CD4-positive, alpha-beta T cell treated with Interleukin-15 for 4 hours (primary cell): ENCODE data around the gene AQP3.
"Not testable (repeated sequence)": the region's sequence is repeated elsewhere in the genome, so short reads cannot be mapped to it uniquely, and the experiment has no call there.

Experiments
- DNase-seq: peaks from one replicate; pipeline ENCODE4 v3.0.0-alpha.2; 2020; ENCODE audit warnings: low spot score

The AQP3 gene

DNA sequence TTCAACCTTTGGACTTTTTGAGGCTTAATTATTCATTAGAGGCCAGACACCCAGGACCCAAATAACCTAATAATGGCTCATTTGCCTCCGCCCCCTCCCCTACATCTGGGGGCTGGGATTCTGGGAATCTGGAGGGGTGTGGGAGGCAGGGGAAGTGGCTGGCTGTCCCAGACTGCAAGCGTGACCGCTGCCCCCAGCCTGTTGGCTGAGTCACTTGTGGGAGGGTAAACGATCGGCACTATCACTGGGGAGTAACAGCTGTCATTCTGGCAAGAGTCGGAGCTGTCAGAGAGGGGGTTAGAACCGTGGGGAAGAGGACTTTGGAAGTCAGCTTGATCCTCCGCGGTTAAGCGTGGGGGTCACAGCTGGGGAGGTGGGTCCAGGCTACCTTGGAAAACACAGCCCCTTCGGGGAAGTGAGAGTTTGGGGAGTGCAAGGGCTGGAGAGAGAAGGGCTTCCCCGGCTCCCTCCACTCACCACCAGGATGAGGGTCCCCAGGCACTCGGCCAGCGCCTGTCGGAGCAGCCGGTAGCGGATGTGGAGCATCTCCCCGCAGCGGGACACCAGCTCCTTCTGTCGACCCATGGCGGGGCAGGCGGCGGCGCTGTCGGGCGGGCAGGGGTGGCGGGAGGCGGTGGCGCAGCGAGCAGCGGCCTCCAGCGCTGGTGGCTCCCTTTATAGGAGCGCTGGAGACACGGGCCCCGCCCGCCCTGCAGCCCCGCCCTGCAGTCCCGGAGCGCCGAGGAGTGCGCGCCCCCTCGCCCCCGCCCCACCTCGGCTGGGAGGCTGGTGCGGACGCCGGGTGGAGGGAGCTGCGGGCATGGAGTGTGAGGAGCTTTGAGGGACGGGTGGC lies at the start of gene AQP3:
Gene AQP3 (minus strand): TSS at position 648 of the 853 bp plus-strand sequence. CDS start 63 bp downstream, at position 585.
- peak; percentile 76 for DNase-seq

DNA sequence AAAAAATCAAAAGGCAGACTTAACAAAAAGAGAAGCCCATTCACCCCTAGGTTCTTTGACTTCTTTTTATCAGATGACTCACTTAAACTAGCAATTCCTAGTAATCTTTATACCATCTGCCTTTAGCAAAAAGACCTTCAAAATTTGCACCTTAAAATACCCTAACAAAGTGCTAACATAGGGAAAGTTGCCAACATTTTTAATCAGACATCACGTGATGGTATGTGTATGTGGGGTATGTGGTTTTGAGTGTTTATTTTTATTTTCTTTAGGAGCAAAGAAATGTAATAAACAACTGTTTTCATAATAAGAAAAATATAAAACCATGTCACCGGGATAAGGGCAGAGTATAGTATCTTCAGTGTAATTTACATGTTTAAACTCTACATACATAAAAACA lies 46.4 kb upstream of the AQP3 start:
- DNase-seq: not testable (repeated sequence)

DNA sequence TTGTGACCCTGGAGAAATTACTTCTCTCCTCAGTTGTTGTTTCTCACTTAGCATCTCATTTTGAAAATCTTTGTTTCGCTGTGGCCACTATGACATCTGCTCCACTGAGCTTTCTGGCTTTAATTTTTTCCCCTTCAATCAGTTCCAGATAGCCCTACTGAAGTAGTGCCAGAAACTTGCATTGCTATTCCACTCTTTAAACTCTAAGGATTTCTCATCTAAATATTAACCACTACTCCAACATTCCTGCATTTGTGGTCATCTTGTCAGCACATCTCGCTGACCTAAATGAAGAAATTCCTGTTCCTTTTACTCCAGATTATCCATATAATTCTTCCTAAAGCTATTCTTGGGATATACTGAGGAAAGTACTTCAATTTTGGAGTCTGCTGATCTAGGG lies 41.7 kb upstream of the AQP3 start:
- DNase-seq: no peak

DNA sequence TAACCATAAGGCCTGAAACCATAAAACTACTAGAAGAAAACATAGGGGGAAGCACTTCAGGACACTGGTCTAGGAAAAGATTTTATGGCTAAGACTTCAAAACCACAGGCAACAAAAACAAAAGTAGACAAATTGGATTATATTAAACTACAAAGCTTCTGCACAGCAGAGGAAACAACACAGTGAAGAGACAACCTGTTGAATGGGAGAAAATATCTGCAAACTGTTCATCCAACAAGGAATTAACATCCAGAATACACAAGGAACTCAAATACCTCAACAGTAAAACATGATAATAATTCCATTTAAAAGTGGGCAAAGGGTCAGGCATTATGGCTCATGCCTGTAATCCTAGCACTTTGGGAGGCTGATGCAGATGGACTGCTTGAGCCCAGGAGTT lies 37.9 kb upstream of the AQP3 start:
- not testable (repeated sequence) for DNase-seq

DNA sequence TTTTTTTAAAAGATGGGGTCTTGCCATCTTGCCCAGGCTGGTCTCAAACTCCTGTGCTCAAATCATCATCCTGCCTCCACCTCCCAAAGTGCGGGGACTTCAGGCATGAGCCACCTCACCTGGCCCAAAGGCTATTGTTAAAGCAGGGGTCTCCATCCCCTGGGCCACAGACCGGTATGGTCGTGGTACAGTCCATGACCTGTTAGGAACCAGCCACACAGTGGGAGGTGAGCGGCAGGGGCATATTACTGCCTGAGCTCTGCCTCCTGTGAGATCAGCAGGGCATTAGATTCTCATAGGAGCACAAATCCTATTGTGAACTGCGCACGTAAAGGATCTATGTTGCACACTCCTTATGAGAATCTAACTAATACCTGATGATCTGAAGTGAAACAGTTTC lies 33.6 kb upstream of the AQP3 start:
- no peak for DNase-seq

DNA sequence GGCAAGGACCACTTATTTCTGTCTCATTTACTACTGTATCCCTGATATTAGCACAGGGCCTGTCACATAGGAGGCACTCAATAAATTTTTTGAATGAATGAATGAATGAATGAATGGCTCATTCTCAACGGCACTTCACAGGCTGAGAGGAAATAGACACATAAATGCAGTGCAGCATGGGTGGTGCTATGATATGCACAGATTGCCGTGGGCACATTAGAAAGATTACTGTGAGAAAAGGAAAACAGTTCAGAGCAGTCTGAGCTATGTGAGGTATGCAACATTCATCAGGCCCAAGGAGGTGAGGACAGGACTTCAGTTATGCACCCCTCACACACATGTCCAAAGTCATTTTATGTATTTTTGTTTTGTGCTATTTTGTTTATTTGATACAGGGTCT lies 32.7 kb upstream of the AQP3 start:
- no peak for DNase-seq

GRCh38 chr9:33476503-33476902 lies 29.1 kb upstream of the AQP3 start:
- DNase-seq: no peak

DNA sequence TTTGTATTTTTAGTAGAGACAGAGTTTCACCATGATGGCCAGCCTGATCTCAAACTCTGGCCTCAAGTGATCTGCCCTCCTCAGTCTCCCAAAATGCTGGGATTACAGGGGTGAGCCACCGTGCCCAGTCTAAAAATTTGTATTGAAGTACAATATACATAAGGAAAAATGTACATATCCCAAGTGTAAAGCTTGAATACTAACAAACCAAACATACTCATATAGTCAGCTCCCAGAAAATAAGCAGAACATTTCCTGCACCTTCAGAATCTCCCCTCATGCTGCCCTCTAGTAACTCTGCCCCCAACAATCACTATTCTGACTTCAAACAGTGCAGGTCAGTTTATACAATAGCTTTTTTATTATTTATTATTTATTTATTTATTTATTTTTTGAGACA lies 28.0 kb upstream of the AQP3 start:
- no peak for DNase-seq

DNA sequence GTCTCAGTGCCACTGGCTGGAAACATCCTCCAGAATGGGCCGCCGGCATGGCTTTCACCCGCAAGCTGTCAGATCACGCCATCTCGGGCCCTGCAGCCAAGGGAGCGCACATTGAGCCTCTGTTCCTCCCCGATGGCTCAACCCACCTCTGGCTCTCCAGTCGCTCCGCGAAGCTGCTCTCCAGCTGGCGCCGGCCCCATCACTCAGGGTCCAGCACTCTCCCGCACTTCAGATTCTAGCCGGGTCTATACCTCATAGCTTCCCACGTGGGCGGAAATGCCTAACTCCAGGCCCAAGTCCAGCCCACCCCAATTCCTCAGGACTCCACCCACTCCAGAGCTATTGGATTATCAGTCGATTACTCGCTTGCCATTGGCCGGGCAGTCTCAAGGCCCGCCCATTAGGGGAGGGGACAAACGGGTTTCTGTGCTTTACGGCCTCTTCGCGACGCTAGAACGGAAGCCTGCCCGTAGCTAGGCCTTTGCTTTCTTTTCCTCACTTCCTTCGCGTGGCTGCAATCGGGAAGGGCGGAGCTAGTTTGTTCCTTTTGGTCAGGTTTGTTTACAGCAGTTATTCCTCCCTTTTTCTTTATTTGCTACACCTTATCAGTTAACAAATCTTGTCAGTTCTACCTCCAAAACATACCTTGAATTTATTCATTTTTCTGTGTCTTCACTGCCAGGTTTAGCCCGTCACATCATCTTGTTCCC lies 26.4 kb upstream of the AQP3 start, which contains the start of gene NOL6:
Gene NOL6 (minus strand): TSS at position 282 of the 710 bp plus-strand sequence. CDS start 82 bp downstream, at position 200.
- peak; percentile 99 for DNase-seq

DNA sequence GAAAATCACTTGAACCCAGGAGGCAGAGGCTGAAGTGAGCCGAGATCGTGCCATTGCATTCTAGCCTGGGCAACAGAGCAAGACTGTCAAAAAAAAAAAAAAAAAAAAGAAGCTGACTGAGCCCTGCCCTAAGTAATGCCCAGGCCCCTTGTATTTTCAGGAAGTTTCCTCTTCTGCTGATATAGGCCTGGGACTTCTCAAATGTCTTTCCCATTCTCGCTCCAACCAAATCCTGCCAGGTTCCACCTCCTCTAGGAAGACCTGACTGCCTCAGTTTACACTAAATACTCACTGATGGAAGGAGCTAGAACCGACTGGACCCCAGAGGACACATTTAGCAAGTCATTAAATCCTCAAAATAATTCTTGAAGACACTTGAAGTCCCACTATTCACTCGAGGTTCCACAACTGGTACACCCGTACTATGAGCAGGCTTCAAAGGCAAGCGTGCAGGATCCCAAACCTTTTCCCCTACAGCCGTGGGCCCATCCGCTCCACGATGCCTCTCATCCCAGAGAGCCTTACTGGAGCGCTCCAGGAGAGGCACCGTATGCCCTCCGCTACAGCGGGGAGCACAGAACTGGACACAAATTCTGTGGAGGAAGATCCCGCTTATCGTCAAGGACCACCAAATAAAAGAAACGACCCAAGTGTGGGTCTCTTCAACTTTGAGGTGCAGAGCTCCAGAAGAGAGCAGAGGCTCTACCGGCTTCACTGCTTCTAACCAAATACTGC lies 25.7 kb upstream of the AQP3 start:
- no peak for DNase-seq

DNA sequence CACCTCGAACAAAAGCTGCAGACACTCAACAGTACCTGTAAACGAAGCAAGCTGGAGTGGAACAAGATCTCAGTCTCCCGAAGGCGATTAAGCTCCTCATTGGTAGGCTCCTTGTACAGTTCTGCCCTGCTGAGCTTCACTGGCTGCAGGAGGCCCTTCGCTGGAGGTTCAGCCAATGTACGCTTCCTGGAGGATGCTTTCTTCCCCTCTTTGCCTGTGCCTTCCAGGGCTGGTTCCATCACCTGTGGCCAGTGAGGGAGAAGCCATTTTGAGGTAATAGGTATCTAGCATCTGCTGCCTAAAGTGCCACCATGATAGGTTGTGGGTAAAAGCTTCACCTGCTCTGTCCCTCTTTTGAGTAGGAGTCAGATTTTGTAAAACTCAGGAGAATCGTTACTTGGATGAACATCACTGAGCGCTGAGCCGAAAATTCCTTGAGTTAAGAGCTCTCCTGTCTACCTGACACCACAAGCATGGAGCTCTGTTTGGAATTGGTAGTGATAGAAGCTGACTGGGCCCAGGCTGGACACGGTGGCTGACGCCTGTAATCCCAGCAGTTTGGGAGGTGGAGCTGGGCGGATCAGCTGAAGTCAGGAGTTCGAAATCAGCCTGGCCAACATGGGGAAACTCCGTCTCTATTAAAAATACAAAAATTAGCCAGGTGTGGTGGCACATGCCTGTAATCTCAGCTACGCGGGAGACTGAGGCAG lies 24.9 kb upstream of the AQP3 start:
- no peak for DNase-seq

DNA sequence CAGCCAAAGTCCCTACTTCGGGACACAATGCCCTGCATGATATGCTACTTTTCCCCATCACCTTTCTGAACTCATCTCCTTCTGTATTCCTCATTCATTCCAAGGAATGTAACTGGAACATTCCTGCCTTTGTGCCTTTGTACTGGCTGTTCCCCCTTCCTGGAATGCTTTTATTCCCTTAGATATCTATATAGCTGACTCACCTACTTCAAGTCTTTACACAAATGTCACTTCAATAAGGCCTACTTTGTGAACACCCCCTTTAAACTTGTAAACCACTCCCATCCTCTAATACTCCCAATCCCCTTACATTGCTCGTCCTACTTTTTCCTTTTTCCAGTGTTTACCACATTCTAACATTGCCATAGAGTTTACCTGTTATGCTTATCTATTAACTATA lies 24.0 kb upstream of the AQP3 start:
- no peak for DNase-seq

- DNase-seq: no peak
These were observed 22.5 kb upstream of the AQP3 start for GRCh38 chr9:33469891-33470290.

DNA sequence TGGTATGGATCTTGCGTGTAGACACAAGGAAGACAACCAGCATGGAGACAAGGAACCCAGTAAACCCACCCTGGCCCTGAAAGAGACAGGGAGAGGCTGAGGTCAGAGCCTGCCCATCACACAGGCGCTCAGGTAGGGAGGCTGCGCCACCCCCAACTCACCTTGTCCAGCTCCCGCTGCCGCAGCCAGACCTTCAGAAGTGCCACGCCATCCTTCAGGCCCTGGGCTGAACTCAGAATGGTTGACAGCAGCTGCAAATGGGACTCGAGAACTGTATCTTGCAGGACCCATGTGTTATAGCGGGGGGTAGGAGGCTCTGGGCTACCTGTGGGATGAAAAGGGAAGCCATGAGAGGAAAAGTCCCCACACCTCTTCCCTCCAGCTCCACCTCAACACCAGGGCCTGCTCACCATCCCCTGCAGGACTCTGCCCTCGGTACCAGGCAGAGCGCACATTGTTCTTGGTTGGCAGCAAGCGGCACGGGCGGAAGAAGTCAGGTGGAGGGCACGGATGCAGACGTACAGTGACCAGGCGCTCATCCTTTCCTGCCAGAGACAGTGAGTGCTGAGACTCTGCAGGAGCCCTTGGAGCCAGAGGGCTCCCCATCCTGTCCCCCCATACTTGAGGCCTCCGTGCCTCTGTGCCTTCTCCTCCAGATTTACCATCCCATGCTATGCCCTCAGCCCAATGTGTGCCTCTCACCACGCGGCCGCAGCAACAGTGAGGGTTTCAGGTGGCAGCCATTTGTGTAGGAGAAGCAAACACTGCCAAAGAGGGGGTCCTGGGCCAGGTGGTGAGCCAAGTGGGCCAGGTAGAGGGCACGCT lies 21.6 kb upstream of the AQP3 start:
- DNase-seq: no peak

GRCh38 chr9:33468215-33468730 lies 20.9 kb upstream of the AQP3 start:
- DNase-seq: no peak

DNA sequence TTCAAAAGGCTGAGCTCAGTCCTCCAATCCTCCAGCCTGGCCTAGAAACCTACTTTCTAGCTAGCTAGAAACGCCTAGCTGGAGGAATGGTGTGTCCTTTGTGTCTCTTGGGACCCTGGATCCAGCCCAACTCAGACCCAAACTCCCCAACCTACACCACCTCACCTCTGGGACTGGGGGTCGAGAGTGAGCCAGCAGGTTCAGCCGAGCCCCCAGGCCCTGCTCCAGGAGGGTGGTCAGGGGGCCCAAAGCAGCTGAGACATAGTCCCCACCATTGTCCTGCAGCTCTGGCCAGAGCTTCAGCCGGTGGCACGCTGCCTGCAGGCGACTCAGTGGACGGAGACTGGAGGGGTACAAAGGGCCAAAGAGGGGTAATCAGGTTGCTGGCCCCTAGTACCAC lies 20.1 kb upstream of the AQP3 start:
- no peak for DNase-seq

DNA sequence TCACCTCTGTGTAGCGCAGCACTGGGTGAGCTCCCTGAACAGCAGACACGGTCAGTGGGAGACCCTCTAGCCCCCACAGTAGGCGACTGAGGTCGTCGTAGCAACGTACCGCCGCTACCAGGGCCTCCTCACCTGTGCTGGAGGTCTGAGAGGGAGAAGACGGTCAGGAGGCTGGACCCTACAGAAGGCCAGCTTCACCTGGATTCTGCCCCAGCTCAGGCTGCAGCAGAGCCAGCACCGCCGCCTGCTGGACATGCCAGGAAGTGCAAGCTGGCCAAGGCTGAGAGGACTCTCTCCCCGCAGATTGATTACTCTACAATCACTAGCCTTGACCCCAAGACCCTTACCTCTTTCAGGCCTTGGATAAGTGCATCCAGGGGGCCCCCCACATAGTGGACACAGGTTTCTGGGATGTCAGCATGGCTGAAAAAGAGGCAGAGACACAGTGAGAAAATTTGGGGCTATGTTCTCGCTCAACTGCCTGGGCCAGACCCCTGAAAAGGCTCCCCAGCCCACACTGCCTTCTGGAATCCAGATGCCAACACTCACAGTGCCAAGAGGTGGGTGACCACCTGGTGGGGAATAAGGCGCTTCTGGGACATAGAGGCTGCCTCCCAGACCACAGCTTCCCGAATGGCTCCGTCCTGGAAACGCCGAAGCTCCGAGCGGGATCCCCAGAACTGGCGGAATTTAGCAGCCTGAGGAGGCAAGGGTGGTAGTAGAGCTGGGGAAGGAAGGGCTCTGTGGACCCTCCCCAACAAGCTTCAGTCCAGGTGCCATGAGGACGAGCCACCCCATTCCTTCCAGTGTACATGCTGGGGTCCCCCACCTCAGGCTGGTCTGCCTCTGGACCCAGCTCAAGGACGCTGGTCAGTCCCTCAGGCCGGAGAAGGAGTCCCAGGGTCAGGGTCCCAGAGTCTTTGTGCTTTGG lies 19.4 kb upstream of the AQP3 start:
- peak; percentile 80 for DNase-seq

- no peak for DNase-seq
These were observed 18.5 kb upstream of the AQP3 start for GRCh38 chr9:33465596-33466564.
